ENCODE data around the gene ARRDC1. TPM values are rescaled to one million over a fixed set of nuclear protein-coding genes. Genes with fewer than 3 reads are reported as not detected.

ARRDC1 gene
- total RNA-seq, 2 donors from 2014 or later: 14.9 to 18.0 TPM

DNA sequence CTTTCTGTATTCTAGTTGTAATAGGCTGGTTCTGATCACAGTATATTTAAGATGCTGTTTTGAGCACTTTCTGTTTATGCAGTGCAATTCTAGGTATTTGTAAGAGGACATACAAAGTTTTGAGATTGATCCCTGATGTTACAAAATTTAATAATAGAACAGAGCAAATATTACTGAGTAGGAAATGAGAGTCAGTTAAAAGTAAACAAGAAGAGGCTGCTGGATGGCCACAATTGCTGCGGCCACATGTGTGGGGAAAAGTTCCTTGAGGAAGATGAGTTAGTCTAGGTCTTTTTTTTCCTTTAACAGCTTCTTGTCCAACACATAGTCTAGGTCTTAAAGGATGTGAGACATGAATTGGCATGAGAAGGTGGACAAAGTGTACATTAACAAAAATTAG is 24.6 kb downstream of the ARRDC1 start:
- DNase-seq (ENCODE audit: low spot score): peak; percentile 22
- intact Hi-C loops (cut with DNase I): no loop called here

DNA sequence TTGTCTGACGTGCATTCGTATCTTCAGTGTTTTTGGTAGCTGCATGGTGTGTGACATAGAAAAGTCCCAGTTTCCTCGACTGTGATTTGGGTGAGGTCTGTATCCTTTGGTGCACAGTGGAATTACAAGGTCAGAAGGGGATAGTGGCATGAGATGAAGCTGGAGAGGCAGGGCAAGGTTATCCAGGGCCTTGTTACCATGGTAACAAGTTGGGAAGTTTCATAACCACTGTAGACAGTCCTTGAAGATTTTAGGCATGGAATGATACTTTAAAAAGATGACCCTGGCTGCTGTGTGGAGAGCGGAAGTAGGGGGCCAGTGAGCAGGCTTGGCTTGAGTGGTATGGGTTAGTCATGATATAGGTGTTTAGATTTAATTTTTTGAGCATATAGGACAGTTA is 25.2 kb downstream of the ARRDC1 start:
- intact Hi-C loops (cut with DNase I): no loop called here
- DNase-seq (ENCODE audit: low spot score): no peak

DNA sequence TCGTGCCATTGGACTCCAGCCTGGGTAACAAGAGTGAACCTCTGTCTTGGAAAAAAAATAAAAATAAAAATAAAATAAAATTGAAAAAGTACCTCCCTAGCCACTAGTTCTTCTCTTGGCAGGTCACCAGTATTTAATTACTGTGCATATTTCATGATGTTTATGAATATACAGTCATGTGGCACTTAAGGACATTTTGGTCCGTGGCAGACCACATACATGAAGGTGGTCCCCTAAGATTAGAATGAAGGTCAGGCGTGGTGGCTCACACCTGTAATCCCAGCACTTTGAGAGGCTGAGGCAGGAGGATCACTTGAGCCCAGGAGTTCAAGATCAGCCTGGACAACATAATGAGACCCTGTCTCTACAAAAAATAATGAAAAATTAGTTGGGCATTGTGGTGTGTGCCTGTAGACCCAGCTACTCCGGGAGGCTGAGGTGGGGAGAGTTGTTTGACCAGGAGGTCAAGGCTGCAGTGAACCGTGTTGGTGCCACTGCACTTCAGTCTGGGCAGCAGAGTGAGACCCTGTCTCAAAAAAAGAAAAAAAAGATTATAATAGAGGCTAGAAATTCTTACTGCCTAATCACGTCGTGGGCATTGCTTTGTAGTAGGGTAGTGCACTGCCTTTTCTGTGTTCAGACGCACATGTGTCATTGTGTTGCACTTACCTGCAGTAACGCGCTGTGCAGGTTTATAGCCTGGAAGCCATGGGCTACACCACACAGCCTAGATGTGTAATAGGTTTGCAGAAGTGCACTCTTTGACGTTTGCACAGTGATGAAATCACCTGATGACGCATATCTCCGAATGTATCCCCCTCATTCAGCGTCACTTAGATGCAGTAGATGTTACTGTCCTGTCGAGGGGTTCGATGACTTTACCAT is 26.1 kb downstream of the ARRDC1 start:
- intact Hi-C loops (cut with DNase I): no loop called here
- DNase-seq (ENCODE audit: low spot score): peak; percentile 12

DNA sequence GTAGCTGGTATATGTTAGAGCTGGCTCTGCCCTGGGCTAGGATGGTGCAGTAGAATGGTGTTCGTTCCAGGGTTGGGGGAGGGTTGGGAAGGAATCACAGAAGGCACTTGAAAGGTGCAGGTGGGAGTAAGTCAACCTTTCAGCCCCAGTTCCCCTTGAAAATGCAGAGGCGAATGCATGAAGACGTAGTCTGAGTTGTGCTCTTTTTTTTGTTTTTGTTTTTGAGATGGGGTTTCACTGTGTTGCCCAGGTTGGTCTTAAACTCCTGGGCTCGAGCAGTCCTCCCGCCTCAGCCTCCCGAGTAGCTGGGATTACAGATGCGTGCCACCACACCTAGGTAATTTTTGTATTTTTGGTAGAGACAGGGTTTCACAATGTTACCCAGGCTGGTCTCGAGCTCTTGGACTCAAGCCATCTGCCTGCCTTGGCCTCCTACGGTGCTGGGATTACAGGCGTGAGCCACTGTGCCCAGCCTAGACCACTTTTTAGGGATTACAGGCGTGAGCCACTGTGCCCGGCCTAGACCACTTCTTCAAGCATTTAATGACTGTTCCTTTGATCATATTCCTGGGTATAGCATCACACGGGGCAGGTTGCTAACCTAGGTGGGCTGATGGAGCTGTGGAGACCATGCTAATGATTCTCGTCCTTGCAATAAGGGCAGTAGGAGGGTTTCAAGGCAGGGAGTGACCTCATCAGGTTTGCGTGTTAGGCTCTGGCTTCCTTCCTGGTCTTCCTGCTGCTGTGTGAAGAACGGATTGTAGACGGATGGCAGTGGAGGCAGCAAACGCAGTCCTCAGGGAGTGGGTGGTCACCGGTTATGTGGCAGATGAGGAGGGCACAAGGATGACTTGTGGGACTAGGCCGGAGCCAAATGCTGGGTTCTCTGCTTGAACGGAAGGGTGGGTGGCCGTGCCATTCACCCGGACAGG is 27.0 kb downstream of the ARRDC1 start:
- intact Hi-C loops (cut with DNase I): loop anchor here in 1 of 2 donors (1.0 kb wide), 1 partner anchor 17 kb away; no protein-coding TSS in a partner anchor
- DNase-seq (ENCODE audit: low spot score): peak; percentile 55

DNA sequence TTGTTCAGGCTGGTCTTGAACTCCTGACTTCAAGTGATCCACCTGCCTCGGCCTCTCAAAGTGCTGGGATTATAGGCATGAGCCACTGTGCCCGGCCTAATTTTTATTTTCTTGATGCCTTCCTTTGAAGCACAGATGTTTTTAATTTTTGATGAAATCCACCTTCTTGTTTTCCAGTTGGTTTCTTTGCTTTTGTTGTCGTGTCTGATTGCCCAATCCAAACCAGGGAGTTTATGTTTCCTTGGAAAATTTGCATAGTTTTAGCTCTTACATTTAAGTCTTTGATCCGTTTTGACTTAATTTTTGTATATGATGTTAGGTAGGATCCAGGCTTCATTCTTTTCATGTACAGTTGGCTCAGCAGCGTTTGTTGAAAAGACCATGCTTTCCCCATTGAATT is 28.5 kb downstream of the ARRDC1 start:
- intact Hi-C loops (cut with DNase I): no loop called here
- no peak for DNase-seq (ENCODE audit: low spot score)

DNA sequence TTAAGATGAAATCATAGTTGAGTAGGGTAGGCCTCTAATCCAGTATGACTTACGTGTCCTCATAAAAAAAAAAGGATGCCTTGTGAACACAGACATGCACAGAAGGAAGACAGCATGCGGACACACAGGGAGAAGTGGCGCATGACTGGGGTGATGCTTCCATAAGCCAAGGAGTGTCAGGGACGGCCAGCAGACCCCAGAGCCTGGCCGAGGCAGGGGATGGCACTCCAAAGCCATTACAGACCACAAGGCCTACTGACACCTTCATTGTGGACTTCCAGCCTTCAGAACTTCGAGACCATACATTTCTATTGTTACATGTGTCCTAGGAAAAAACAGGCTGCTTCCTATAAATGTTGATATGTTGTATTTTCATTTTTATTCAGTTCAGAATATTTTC is 33.2 kb downstream of the ARRDC1 start:
- intact Hi-C loops (cut with DNase I): no loop called here
- peak; percentile 20 for DNase-seq (ENCODE audit: low spot score)

- intact Hi-C loops (cut with DNase I): no loop called here
- DNase-seq (ENCODE audit: low spot score): no peak
Observed at GRCh38 chr9:137639303-137640051, 34.0 kb downstream of the ARRDC1 start.

DNA sequence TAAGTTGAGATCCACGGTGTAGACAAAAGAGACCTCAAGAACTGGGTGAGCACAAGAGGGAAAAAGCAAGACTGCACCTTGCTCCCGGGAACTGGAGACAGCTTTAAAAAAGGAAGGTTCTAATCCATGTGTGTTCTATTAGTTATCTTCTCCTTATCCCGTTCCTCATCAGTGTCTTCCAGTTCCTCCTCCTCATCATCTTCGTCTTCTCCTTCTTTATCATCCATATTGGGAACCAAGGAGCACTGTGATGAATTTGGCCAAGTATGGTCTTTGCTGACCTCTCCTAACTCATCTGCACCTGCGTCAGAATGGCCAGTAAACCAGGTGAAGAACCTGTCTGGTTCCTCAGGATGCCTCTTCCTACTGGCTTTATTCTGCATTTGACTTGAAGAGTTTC is 35.4 kb downstream of the ARRDC1 start:
- DNase-seq (ENCODE audit: low spot score): no peak
- intact Hi-C loops (cut with DNase I): no loop called here

DNA sequence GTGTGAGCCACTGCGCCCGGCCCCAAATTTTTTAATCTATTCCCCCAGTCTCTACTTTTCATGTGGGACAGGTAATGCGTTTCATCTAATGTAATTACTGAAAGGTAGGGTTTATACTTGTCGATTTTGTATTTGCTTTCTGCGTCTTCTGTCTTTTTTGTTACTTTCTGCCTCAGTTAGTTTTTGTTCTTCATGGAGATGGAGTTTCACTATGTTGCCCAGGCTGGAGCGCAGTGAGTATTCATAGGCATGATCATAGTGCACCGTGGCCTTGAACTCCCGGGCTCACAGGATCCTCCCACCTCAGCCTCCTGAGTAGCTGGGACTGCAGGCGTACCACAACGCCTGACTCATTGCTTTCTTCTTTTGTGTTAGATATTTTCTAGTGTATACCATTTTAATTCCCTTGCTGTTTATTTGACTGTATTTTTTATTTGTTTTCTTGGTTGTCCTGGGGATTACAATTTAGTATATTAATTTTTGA is 36.7 kb downstream of the ARRDC1 start:
- peak; percentile 37 for DNase-seq (ENCODE audit: low spot score)
- intact Hi-C loops (cut with DNase I): loop anchor here in 1 of 2 donors (1.0 kb wide), 1 partner anchor 25 kb away; no protein-coding TSS in a partner anchor

DNA sequence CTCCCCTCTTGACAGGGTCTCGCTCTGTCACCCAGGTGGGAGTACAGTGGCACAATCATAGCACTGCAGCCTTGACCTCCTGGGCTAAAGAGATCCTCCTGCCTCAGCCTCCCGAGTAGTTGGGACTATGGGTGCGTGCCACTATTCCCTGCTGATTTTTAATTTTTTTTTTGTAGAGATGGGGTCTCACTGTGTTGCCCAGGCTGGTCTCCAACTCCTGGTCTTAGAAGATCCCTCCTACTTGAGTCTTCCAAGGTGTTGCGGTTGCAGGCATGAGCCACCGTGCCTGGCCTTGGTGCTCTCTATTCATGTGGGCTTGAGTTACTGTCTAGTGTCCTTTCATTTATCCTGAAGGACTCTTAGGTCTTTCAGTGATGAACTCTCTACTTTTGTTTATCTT is 37.4 kb downstream of the ARRDC1 start:
- intact Hi-C loops (cut with DNase I): loop anchor here in 1 of 2 donors (1.0 kb wide), 1 partner anchor 24 kb away; no protein-coding TSS in a partner anchor

GRCh38 chr9:137643921-137644320 is 38.4 kb downstream of the ARRDC1 start:
- intact Hi-C loops (cut with DNase I): no loop called here
- DNase-seq (ENCODE audit: low spot score): no peak

More for the DNA sequence above, 37.4 kb downstream of the ARRDC1 start:
- DNase-seq (ENCODE audit: low spot score): no peak

- intact Hi-C loops (cut with DNase I): no loop called here
- DNase-seq (ENCODE audit: low spot score): no peak
Observed at GRCh38 chr9:137645211-137645610, 39.7 kb downstream of the ARRDC1 start.

GRCh38 chr9:137646341-137646740 is 40.9 kb downstream of the ARRDC1 start:
- no peak for DNase-seq (ENCODE audit: low spot score)
- intact Hi-C loops (cut with DNase I): no loop called here

DNA sequence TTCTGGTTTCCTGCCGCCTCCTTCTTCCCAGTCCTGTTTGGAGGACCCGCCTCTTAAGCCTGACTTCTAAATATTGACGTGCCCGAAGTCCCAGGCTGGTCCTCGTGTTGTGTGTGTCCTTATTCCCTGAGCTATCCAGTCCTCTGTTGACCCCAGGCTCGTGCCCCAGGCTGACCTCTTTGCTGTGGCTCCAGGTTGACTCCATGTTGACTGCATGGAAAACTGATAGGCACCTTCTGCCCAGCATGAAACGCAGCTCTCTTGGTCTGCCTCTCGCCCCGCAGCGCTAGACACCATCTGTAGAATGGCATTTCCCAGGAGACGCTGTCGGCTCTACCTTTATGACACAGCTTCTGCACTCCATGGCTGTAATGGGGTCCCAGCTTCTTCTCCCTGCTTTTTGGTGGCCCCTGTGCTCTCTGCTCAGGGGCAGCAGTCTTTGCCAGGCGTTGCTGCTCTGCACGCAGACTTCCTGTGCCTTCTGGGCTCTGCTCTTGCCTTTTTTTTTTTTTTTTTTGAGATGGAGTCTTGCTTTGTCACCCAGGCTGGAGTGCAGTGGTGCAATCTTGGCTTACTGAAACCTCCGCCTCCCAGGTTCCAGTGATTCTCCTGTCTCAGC is 41.7 kb downstream of the ARRDC1 start:
- peak; percentile 49 for DNase-seq (ENCODE audit: low spot score)
- intact Hi-C loops (cut with DNase I): no loop called here

- DNase-seq (ENCODE audit: low spot score): no peak
- intact Hi-C loops (cut with DNase I): no loop called here
Observed at GRCh38 chr9:137648396-137648795, 42.9 kb downstream of the ARRDC1 start.

DNA sequence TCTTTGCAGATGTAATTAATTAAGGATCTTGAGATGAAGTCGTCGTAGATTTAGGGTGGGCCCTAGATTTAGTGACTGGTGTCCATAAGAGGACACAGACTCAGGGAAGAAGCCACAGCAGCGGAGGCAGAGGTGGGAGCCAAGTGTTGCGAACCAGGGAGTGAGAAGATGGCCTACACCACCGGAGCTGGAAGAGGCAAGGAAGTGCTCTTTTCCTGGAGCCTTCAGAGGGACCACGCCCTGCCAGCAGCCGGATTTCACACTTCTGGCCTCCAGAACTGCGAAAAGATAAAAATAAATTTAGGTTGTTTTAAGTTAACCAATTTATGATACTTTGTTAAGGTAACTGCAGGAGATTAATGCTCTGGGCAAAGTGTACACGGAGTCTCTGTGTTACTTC is 44.1 kb downstream of the ARRDC1 start:
- intact Hi-C loops (cut with DNase I): no loop called here
- DNase-seq (ENCODE audit: low spot score): no peak

- intact Hi-C loops (cut with DNase I): no loop called here
- no peak for DNase-seq (ENCODE audit: low spot score)
Observed at GRCh38 chr9:137650259-137650658, 44.8 kb downstream of the ARRDC1 start.

GRCh38 chr9:137650779-137651178 is 45.3 kb downstream of the ARRDC1 start:
- intact Hi-C loops (cut with DNase I): no loop called here
- DNase-seq (ENCODE audit: low spot score): no peak

DNA sequence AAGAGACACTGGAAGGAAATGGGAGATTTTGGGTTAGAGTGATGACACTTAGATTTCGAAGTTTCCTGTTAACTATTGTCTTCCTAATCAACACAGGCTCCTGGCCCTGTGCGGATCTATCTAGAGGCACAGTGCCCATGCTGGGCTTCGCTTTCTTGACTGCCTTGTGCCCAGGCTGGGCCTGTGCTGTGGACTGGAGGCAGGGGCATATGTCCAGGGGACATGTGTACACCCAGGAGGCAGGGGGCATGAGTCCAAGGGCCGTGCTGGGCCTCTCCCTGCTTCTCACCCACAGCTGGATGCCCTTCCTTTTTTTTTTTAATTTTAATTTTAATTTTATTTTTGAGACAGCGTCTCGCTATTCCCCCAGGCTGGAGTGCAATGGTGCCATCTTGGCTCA is 50.9 kb downstream of the ARRDC1 start:
- DNase-seq (ENCODE audit: low spot score): no peak
- intact Hi-C loops (cut with DNase I): no loop called here
